Measurements from ENCODE around the gene RPTN.

RPTN gene

DNA sequence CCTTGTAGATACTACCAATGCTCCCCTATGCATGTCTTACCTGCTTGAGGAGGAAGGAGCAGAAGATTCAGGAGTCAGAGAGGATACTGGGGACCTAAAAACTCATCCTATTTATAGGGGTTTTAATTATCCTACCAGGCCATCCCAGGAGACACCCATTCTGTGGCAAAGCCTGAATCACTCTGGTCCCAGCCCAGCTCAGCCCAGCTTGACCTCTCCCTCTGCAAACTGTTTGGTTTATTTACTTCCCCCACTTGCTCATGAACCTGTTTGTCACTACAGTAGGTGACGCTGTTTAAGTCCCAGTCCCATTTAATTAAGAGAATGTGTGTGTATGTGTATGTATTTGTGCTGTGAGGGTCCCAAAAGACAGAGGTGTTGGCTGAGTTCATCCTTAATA, at the start of gene RPTN:
Gene RPTN, minus strand, starts transcription at position 85 of the 400 bp plus-strand sequence. CDS start 1,339 bp downstream, outside the sequence.
- Histone ChIP-seq H3K4me1 (ENCODE audit: control insufficient read depth in 5 of 5, insufficient read depth in 5 of 5, low read length in 5 of 5) (peaks cover 0 to 5% (median 0%) of the 10 kb centered on the region in 5 donors), H3K9ac (ENCODE audit: low read length in 5 of 5) (no peak within 1 kb of the TSS), H3K9me3 (ENCODE audit: control insufficient read depth in 5 of 5, low read length in 5 of 5) (no peaks in the 10 kb centered on the region), H3K4me3 (ENCODE audit: low read depth in 1 of 5, low read length in 5 of 5) (no peak within 1 kb of the TSS), H3K27me3 (ENCODE audit: control insufficient read depth in 5 of 5, insufficient read depth in 4 of 5, low read length in 5 of 5) (no peaks in the 10 kb centered on the region), H3K36me3 (ENCODE audit: control insufficient read depth in 5 of 5, insufficient read depth in 5 of 5, low read length in 5 of 5) (no peaks in the 10 kb centered on the region), H3K27ac (ENCODE audit: low read depth, low read length) (no peak within 1 kb of the TSS)

GRCh38 chr1:152198982-152199381, 40.0 kb upstream of the RPTN start:
- no peak overlapping the region for H3K4me3 ChIP-seq (ENCODE audit: low read depth in 1 of 5, low read length in 5 of 5)
- H3K27ac ChIP-seq (ENCODE audit: low read depth, low read length) = no peak overlapping the region
- no peaks in the 10 kb centered on the region for H3K4me1 ChIP-seq (ENCODE audit: control insufficient read depth in 5 of 5, insufficient read depth in 5 of 5, low read length in 5 of 5)
- peaks cover 0 to 3% (median 0%) of the 10 kb centered on the region in 5 donors for H3K36me3 ChIP-seq (ENCODE audit: control insufficient read depth in 5 of 5, insufficient read depth in 5 of 5, low read length in 5 of 5)
- H3K9ac ChIP-seq (ENCODE audit: low read length in 5 of 5) = no peak overlapping the region
- no peaks in the 10 kb centered on the region for H3K9me3 ChIP-seq (ENCODE audit: control insufficient read depth in 5 of 5, low read length in 5 of 5)
- H3K27me3 ChIP-seq (ENCODE audit: control insufficient read depth in 5 of 5, insufficient read depth in 4 of 5, low read length in 5 of 5) = no peaks in the 10 kb centered on the region

DNA sequence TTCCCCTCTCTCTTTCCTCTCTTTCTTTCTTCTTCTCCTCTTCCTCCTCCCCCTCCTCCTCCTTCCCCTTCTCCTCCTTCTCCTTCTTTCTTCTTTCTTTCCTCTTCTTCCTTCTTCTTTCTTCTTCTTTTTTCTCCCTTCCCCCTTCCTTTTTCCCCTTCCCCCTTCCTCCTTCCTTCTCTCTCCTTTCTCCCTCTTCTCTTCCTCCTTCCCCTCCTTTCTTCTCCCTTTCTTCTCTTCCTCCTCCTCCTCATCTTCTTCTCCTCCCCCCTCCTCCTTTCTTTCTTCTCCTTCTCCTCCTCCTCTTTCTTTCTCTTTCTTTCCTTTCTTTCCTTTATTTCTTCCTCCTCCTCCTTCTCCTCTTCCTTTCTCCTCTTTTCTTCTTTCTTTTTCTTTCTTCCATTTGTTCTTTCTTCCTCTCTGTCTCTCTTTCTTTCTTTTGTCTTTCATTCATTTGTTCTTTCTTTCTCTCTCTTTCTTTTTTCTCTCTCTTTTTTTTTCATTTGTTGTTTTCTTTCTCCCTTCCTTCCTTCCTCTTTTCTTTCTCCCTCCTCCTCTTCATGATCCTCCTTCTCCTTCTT, 38.4 kb upstream of the RPTN start:
- no peaks in the 10 kb centered on the region for H3K4me1 ChIP-seq (ENCODE audit: control insufficient read depth in 5 of 5, insufficient read depth in 5 of 5, low read length in 5 of 5)
- no peaks in the 10 kb centered on the region for H3K27me3 ChIP-seq (ENCODE audit: control insufficient read depth in 5 of 5, insufficient read depth in 4 of 5, low read length in 5 of 5)
- H3K36me3 ChIP-seq (ENCODE audit: control insufficient read depth in 5 of 5, insufficient read depth in 5 of 5, low read length in 5 of 5) = no peaks in the 10 kb centered on the region
- no peak overlapping the region for H3K4me3 ChIP-seq (ENCODE audit: low read depth in 1 of 5, low read length in 5 of 5)
- H3K9me3 ChIP-seq (ENCODE audit: control insufficient read depth in 5 of 5, low read length in 5 of 5) = no peaks in the 10 kb centered on the region
- H3K27ac ChIP-seq (ENCODE audit: low read depth, low read length) = no peak overlapping the region
- H3K9ac ChIP-seq (ENCODE audit: low read length in 5 of 5) = no peak overlapping the region

- Histone ChIP-seq H3K27ac (ENCODE audit: low read depth, low read length) (no peak overlapping the region), H3K9me3 (ENCODE audit: control insufficient read depth in 5 of 5, low read length in 5 of 5) (no peaks in the 10 kb centered on the region), H3K4me1 (ENCODE audit: control insufficient read depth in 5 of 5, insufficient read depth in 5 of 5, low read length in 5 of 5) (peaks cover 0 to 15% (median 13%) of the 10 kb centered on the region in 5 donors), H3K27me3 (ENCODE audit: control insufficient read depth in 5 of 5, insufficient read depth in 4 of 5, low read length in 5 of 5) (no peaks in the 10 kb centered on the region), H3K9ac (ENCODE audit: low read length in 5 of 5) (no peak overlapping the region), H3K36me3 (ENCODE audit: control insufficient read depth in 5 of 5, insufficient read depth in 5 of 5, low read length in 5 of 5) (no peaks in the 10 kb centered on the region), H3K4me3 (ENCODE audit: low read depth in 1 of 5, low read length in 5 of 5) (no peak overlapping the region)
These were observed 32.7 kb upstream of the RPTN start for GRCh38 chr1:152191711-152192110.

- Histone ChIP-seq H3K9me3 (ENCODE audit: control insufficient read depth in 5 of 5, low read length in 5 of 5) (no peaks in the 10 kb centered on the region), H3K9ac (ENCODE audit: low read length in 5 of 5) (no peak overlapping the region), H3K27ac (ENCODE audit: low read depth, low read length) (no peak overlapping the region), H3K4me3 (ENCODE audit: low read depth in 1 of 5, low read length in 5 of 5) (no peak overlapping the region), H3K36me3 (ENCODE audit: control insufficient read depth in 5 of 5, insufficient read depth in 5 of 5, low read length in 5 of 5) (no peaks in the 10 kb centered on the region), H3K27me3 (ENCODE audit: control insufficient read depth in 5 of 5, insufficient read depth in 4 of 5, low read length in 5 of 5) (no peaks in the 10 kb centered on the region), H3K4me1 (ENCODE audit: control insufficient read depth in 5 of 5, insufficient read depth in 5 of 5, low read length in 5 of 5) (peaks cover 0 to 15% (median 13%) of the 10 kb centered on the region in 5 donors)
These were observed 32.2 kb upstream of the RPTN start for GRCh38 chr1:152191260-152191659.

- no peaks in the 10 kb centered on the region for H3K36me3 ChIP-seq (ENCODE audit: control insufficient read depth in 5 of 5, insufficient read depth in 5 of 5, low read length in 5 of 5)
- H3K9ac ChIP-seq (ENCODE audit: low read length in 5 of 5) = no peak overlapping the region
- no peak overlapping the region for H3K27ac ChIP-seq (ENCODE audit: low read depth, low read length)
- no peaks in the 10 kb centered on the region for H3K27me3 ChIP-seq (ENCODE audit: control insufficient read depth in 5 of 5, insufficient read depth in 4 of 5, low read length in 5 of 5)
- H3K9me3 ChIP-seq (ENCODE audit: control insufficient read depth in 5 of 5, low read length in 5 of 5) = no peaks in the 10 kb centered on the region
- no peak overlapping the region for H3K4me3 ChIP-seq (ENCODE audit: low read depth in 1 of 5, low read length in 5 of 5)
- H3K4me1 ChIP-seq (ENCODE audit: control insufficient read depth in 5 of 5, insufficient read depth in 5 of 5, low read length in 5 of 5) = peaks cover 0 to 15% (median 13%) of the 10 kb centered on the region in 5 donors
These were observed 31.6 kb upstream of the RPTN start for GRCh38 chr1:152190589-152190988.

DNA sequence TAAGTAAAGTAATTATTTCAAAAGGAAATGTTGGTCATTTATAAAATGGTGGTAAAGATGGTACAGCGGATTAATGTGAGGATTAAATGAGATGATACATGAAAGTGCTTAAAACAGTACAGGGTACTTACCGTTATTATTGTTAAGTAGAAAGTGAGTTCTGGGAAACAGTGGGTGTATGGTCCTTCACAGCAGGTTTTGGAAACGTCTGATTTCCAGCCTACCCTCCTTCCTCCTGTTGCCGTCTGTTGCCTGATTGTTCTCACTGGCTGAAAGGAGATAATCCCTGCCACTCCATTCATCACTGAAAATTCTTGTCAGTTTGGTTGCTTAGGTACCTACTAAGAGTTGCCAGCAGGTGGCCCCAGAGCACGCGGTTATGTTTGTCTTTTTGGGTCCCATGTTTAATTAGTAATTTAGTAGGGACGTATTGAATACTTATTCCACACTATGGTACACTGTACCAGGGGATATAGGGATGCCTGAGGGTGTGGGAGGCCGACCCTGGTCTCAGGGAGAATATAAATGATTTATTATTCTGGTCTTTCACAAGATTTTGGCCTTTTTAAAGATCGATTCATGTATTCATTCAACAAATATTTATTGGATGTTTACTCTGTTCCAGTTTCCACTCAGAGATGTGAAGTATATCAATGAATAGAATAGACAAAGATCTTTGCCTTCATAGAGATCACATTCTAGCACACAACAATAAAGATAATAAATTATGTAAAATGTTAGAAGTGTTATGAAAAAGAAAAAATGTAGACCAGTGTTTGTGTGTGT, 30.8 kb upstream of the RPTN start:
- Histone ChIP-seq H3K9me3 (ENCODE audit: control insufficient read depth in 5 of 5, low read length in 5 of 5) (no peaks in the 10 kb centered on the region), H3K4me3 (ENCODE audit: low read depth in 1 of 5, low read length in 5 of 5) (peak overlapping the region; percentile 56 to 77 (median 68)), H3K27me3 (ENCODE audit: control insufficient read depth in 5 of 5, insufficient read depth in 4 of 5, low read length in 5 of 5) (no peaks in the 10 kb centered on the region), H3K4me1 (ENCODE audit: control insufficient read depth in 5 of 5, insufficient read depth in 5 of 5, low read length in 5 of 5) (peaks cover 0 to 15% (median 13%) of the 10 kb centered on the region in 5 donors), H3K36me3 (ENCODE audit: control insufficient read depth in 5 of 5, insufficient read depth in 5 of 5, low read length in 5 of 5) (no peaks in the 10 kb centered on the region), H3K9ac (ENCODE audit: low read length in 5 of 5) (peak overlapping the region in 4 of 5 donors; percentile 47 to 76 (median 68)), H3K27ac (ENCODE audit: low read depth, low read length) (no peak overlapping the region)

GRCh38 chr1:152188673-152189591, 29.9 kb upstream of the RPTN start:
- Histone ChIP-seq H3K36me3 (ENCODE audit: control insufficient read depth in 5 of 5, insufficient read depth in 5 of 5, low read length in 5 of 5) (no peaks in the 10 kb centered on the region), H3K9me3 (ENCODE audit: control insufficient read depth in 5 of 5, low read length in 5 of 5) (no peaks in the 10 kb centered on the region), H3K27me3 (ENCODE audit: control insufficient read depth in 5 of 5, insufficient read depth in 4 of 5, low read length in 5 of 5) (no peaks in the 10 kb centered on the region), H3K4me3 (ENCODE audit: low read depth in 1 of 5, low read length in 5 of 5) (peak overlapping the region; percentile 60 to 77 (median 68)), H3K4me1 (ENCODE audit: control insufficient read depth in 5 of 5, insufficient read depth in 5 of 5, low read length in 5 of 5) (peaks cover 0 to 15% (median 13%) of the 10 kb centered on the region in 5 donors), H3K27ac (ENCODE audit: low read depth, low read length) (peak overlapping the region; percentile 14), H3K9ac (ENCODE audit: low read length in 5 of 5) (peak overlapping the region in 4 of 5 donors; percentile 47 to 76 (median 68))

GRCh38 chr1:152186556-152187285, 27.7 kb upstream of the RPTN start:
- no peak overlapping the region for H3K4me3 ChIP-seq (ENCODE audit: low read depth in 1 of 5, low read length in 5 of 5)
- H3K9ac ChIP-seq (ENCODE audit: low read length in 5 of 5) = no peak overlapping the region
- H3K27ac ChIP-seq (ENCODE audit: low read depth, low read length) = no peak overlapping the region
- H3K27me3 ChIP-seq (ENCODE audit: control insufficient read depth in 5 of 5, insufficient read depth in 4 of 5, low read length in 5 of 5) = no peaks in the 10 kb centered on the region
- H3K9me3 ChIP-seq (ENCODE audit: control insufficient read depth in 5 of 5, low read length in 5 of 5) = no peaks in the 10 kb centered on the region
- H3K36me3 ChIP-seq (ENCODE audit: control insufficient read depth in 5 of 5, insufficient read depth in 5 of 5, low read length in 5 of 5) = no peaks in the 10 kb centered on the region
- peaks cover 0 to 23% (median 14%) of the 10 kb centered on the region in 5 donors for H3K4me1 ChIP-seq (ENCODE audit: control insufficient read depth in 5 of 5, insufficient read depth in 5 of 5, low read length in 5 of 5)
